ENCODE results near the gene VPS37C.

Gene VPS37C

DNA sequence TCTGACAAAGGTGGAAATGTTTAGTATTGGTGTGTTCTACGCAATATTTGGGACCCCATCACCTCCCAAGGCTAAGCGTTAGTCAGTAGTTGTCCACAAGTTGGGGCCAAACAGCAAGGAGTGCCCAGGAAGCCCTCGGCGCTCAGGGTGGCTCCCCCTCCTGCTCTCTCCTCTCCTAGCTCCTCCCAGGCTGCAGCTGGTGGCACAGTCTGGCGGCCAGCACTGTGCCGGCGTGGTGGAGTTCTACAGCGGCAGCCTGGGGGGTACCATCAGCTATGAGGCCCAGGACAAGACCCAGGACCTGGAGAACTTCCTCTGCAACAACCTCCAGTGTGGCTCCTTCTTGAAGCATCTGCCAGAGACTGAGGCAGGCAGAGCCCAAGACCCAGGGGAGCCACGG lies 42.2 kb downstream of the VPS37C start:
- TF ChIP-seq, protein P1, sequence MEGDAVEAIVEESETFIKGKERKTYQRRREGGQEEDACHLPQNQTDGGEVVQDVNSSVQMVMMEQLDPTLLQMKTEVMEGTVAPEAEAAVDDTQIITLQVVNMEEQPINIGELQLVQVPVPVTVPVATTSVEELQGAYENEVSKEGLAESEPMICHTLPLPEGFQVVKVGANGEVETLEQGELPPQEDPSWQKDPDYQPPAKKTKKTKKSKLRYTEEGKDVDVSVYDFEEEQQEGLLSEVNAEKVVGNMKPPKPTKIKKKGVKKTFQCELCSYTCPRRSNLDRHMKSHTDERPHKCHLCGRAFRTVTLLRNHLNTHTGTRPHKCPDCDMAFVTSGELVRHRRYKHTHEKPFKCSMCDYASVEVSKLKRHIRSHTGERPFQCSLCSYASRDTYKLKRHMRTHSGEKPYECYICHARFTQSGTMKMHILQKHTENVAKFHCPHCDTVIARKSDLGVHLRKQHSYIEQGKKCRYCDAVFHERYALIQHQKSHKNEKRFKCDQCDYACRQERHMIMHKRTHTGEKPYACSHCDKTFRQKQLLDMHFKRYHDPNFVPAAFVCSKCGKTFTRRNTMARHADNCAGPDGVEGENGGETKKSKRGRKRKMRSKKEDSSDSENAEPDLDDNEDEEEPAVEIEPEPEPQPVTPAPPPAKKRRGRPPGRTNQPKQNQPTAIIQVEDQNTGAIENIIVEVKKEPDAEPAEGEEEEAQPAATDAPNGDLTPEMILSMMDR (IDR thresholded peaks at IDR 0.05; ENCODE audit: low read depth, low read length, missing control alignments), result no peak
- no peak for DNase-seq (ENCODE audit: low read depth)
- in situ Hi-C loops (cut with HindIII; ENCODE audit: low sequenced_read_pairs), result no loop called here
- H3K4me3 ChIP-seq (ENCODE audit: low read depth, low read length), result no peak overlapping the region

- in situ Hi-C loops (cut with HindIII; ENCODE audit: low sequenced_read_pairs), result no loop called here
- no peak for DNase-seq (ENCODE audit: low read depth)
- H3K4me3 ChIP-seq (ENCODE audit: low read depth, low read length), result no peak overlapping the region
- TF ChIP-seq, protein P1 (IDR thresholded peaks at IDR 0.05; ENCODE audit: low read depth, low read length, missing control alignments), result no peak
These were observed 42.8 kb downstream of the VPS37C start for GRCh38 chr11:61118406-61118805.

GRCh38 chr11:61118004-61118403 lies 43.2 kb downstream of the VPS37C start:
- DNase-seq (ENCODE audit: low read depth), result no peak
- TF ChIP-seq, protein P1 (IDR thresholded peaks at IDR 0.05; ENCODE audit: low read depth, low read length, missing control alignments), result no peak
- H3K4me3 ChIP-seq (ENCODE audit: low read depth, low read length), result no peak overlapping the region
- in situ Hi-C loops (cut with HindIII; ENCODE audit: low sequenced_read_pairs), result no loop called here

- no peak for DNase-seq (ENCODE audit: low read depth)
- in situ Hi-C loops (cut with HindIII; ENCODE audit: low sequenced_read_pairs), result no loop called here
- TF ChIP-seq, protein P1 (IDR thresholded peaks at IDR 0.05; ENCODE audit: low read depth, low read length, missing control alignments), result no peak
- no peak overlapping the region for H3K4me3 ChIP-seq (ENCODE audit: low read depth, low read length)
These were observed 44.1 kb downstream of the VPS37C start for GRCh38 chr11:61117168-61117520.

DNA sequence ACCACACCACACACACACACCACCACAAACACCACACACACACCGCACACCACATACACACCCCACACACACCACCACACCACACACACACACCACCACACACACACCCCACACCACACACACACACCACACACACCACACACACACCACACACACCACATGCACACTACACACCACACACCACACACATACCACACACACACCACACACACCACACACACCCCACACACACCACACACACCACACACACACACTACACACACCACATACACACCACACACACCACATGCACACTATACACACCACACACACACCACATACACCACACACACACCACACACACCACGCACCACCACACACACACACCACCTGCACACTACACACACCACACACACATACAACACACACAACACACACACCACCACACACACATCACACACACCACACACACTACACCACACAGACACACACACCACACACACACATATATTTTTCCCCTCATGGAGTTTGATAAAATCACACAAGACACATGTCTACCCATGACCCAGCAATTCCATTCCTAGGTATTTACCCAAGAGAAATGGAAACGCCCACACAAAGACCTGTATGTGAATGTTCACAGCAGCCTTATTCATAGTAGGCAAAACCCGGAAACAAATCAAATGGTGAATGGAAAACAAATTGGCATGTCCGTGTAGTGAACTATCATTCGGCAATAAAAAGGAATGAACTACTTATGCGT lies 44.6 kb downstream of the VPS37C start:
- TF ChIP-seq, protein P1 (IDR thresholded peaks at IDR 0.05; ENCODE audit: low read depth, low read length, missing control alignments), result no peak
- no peak overlapping the region for H3K4me3 ChIP-seq (ENCODE audit: low read depth, low read length)
- in situ Hi-C loops (cut with HindIII; ENCODE audit: low sequenced_read_pairs), result no loop called here
- DNase-seq (ENCODE audit: low read depth), result no peak

- no peak overlapping the region for H3K4me3 ChIP-seq (ENCODE audit: low read depth, low read length)
- DNase-seq (ENCODE audit: low read depth), result no peak
- in situ Hi-C loops (cut with HindIII; ENCODE audit: low sequenced_read_pairs), result no loop called here
- TF ChIP-seq, protein P1 (IDR thresholded peaks at IDR 0.05; ENCODE audit: low read depth, low read length, missing control alignments), result no peak
These were observed 45.6 kb downstream of the VPS37C start for GRCh38 chr11:61115498-61116224.
